HepG2 (cell line): ENCODE measurements around the gene SDK1. TPM values are rescaled to one million over a fixed set of nuclear protein-coding genes. Genes with fewer than 3 reads are reported as not detected.

Experiments
- ATAC-seq: fragments of 200-7000 bp; cut with Tn5 transposase; 3 replicates; pipeline ENCODE4 v1.9.1; 2020; ENCODE audit warnings: mild to moderate bottlenecking, moderate library complexity
- BruUV-seq: library from RNA; stranded (reverse); fragments of 400-500 nt; replicated peaks from 2 replicates; lab custom pipeline; 2021; lab: Mats Ljungman, UMichigan
- CTCF ChIA-PET: fragments of 300-600 bp; formaldehyde crosslinking; extraction: SDS; loops from one replicate; lab custom pipeline; 2021; ENCODE audit warnings: low total read pairs, inconsistent platforms, low intra/inter-chr PET ratio; lab: Yijun Ruan, JAX
- POLR2A ChIA-PET: fragments of 350-600 bp; sonication (Branson Sonifier 250); formaldehyde crosslinking; loops from one replicate; lab custom pipeline; 2020; ENCODE audit warnings: antibody characterized with exemption, inconsistent platforms; lab: Yijun Ruan, JAX
- DNase-seq: peaks from one replicate; pipeline ENCODE4 v3.0.0-alpha.2; 2015; ENCODE audit warnings: low spot score
- FAIRE-seq: peaks from 3 replicates; lab custom pipeline; 2011; peaks lifted over from hg19 to GRCh38; lab: Jason Lieb, UNC
- H2AFZ ChIP-seq: one replicate; pipeline ENCODE4 v1.6.1; 2011; ENCODE audit warnings: low read length, inconsistent platforms
- H3K27ac ChIP-seq: fragments of 300-600 bp; 3 replicates; pipeline ENCODE4 v1.8.0; 2011; ENCODE audit warnings: mixed run types, mild to moderate bottlenecking, mixed read lengths, low read length, inconsistent platforms; ENCODE audit not compliant: insufficient read depth; ENCODE audit errors: extremely low read length
- H3K27me3 ChIP-seq, 2 experiments: fragments of 200-600 bp in 1 of 2; 2 replicates in 1 of 2; 3 replicates in 1 of 2; pipeline versions ENCODE4 v1.6.0 to v1.8.0; 2011; ENCODE audit warnings: low read length in 2 of 2, mild to moderate bottlenecking in 2 of 2, moderate library complexity in 2 of 2, inconsistent platforms in 1 of 2; ENCODE audit not compliant: insufficient read depth in 2 of 2, control insufficient read depth in 1 of 2
- H3K36me3 ChIP-seq, 2 experiments: fragments of 200-600 bp in 1 of 2; replicated peaks in 1 of 2; 2 replicates in 1 of 2; 3 replicates in 1 of 2; pipeline versions ENCODE4 v1.5.1 to v1.8.0; 2011; ENCODE audit warnings: low read length in 2 of 2, inconsistent platforms in 1 of 2; ENCODE audit not compliant: insufficient read depth in 2 of 2, control insufficient read depth in 1 of 2
- H3K4me1 ChIP-seq: 2 replicates; pipeline ENCODE4 v1.5.1; 2012; ENCODE audit warnings: low read length, inconsistent platforms; ENCODE audit not compliant: insufficient read depth
- H3K4me2 ChIP-seq: 2 replicates; pipeline ENCODE4 v1.6.0; 2011; ENCODE audit warnings: low read depth, low read length, inconsistent platforms
- H3K4me3 ChIP-seq, 3 experiments: fragments of 200-600 bp in 1 of 3; sonication (generic), shearing (Covaris generic) in 1 of 3; replicated peaks in 1 of 3; 2 replicates each; pipeline ENCODE4 v1.5.1; 2011 to 2016; ENCODE audit warnings: low read length in 3 of 3, inconsistent platforms in 2 of 3, low read depth in 2 of 3, mild to moderate bottlenecking in 2 of 3, control low read depth in 1 of 3, mixed read lengths in 1 of 3; ENCODE audit not compliant: insufficient read depth in 1 of 3
- H3K79me2 ChIP-seq: one replicate; pipeline ENCODE4 v1.6.1; 2011; ENCODE audit warnings: low read length, inconsistent platforms; ENCODE audit not compliant: insufficient read depth
- H3K9ac ChIP-seq: 2 replicates; pipeline ENCODE4 v1.6.0; 2011; ENCODE audit warnings: mild to moderate bottlenecking, low read depth, low read length, inconsistent platforms; ENCODE audit not compliant: insufficient read depth
- H3K9me3 ChIP-seq: 2 replicates; pipeline ENCODE4 v1.5.1; 2012; ENCODE audit warnings: mild to moderate bottlenecking, low read length
- H4K20me1 ChIP-seq: 2 replicates; pipeline ENCODE4 v1.6.0; 2011; ENCODE audit warnings: inconsistent platforms, mild to moderate bottlenecking, low read length, moderate library complexity; ENCODE audit not compliant: insufficient read depth
- DPF2 ChIP-seq: sonication (generic); formaldehyde crosslinking; IDR thresholded peaks from 2 replicates; pipeline ENCODE4 v1.4.0; 2020; ENCODE audit warnings: mild to moderate bottlenecking, low read depth, missing genetic modification reagents, borderline replicate concordance
- GMEB2 ChIP-seq: IDR thresholded peaks from 2 replicates; pipeline ENCODE4 v1.6.1; 2016; ENCODE audit warnings: missing biosample characterization, missing genetic modification reagents, low read depth
- HMGXB3 ChIP-seq: sonication (generic); formaldehyde crosslinking; IDR thresholded peaks from 2 replicates; pipeline ENCODE4 v1.4.0; 2020; ENCODE audit warnings: missing genetic modification reagents, borderline replicate concordance
- IRF1 ChIP-seq: sonication (generic); formaldehyde crosslinking; IDR thresholded peaks from 2 replicates; pipeline ENCODE4 v1.4.0; 2020; ENCODE audit warnings: low read depth, mild to moderate bottlenecking, missing genetic modification reagents
- MAF1 ChIP-seq: sonication (generic); formaldehyde crosslinking; IDR thresholded peaks from 2 replicates; pipeline ENCODE4 v1.5.0; 2020; ENCODE audit warnings: missing genetic modification reagents, borderline replicate concordance
- SIN3A ChIP-seq: IDR thresholded peaks from 2 replicates; pipeline ENCODE4 v1.6.1; 2011; ENCODE audit warnings: low read depth, mild to moderate bottlenecking, control low read depth, low read length, borderline replicate concordance
- TIGD3 ChIP-seq: sonication (generic); formaldehyde crosslinking; IDR thresholded peaks from 2 replicates; pipeline ENCODE4 v1.5.1; 2020; ENCODE audit warnings: mild to moderate bottlenecking, missing genetic modification reagents, borderline replicate concordance
- TMF1 ChIP-seq: sonication (generic); formaldehyde crosslinking; IDR thresholded peaks from 2 replicates; pipeline ENCODE4 v1.8.1; 2022; ENCODE audit warnings: low read depth, missing genetic modification reagents
- ZNF33B ChIP-seq: sonication (generic); formaldehyde crosslinking; IDR thresholded peaks from 2 replicates; pipeline ENCODE4 v1.5.1; 2020; ENCODE audit warnings: mild to moderate bottlenecking, missing genetic modification reagents
- ZNF503 ChIP-seq: sonication (generic); formaldehyde crosslinking; IDR thresholded peaks from 2 replicates; pipeline ENCODE4 v1.4.0; 2020; ENCODE audit warnings: missing genetic modification reagents
- ZNF510 ChIP-seq: sonication (generic); formaldehyde crosslinking; IDR thresholded peaks from 2 replicates; pipeline ENCODE4 v1.4.0; 2020; ENCODE audit warnings: low read depth, mild to moderate bottlenecking, missing genetic modification reagents
- ZNF550 ChIP-seq: sonication (generic); formaldehyde crosslinking; IDR thresholded peaks from 2 replicates; pipeline ENCODE4 v1.4.0; 2020; ENCODE audit warnings: mild to moderate bottlenecking, missing genetic modification reagents, borderline replicate concordance
- WGBS: methylation state at CpG from one replicate; pipeline ENCODE4 v1.1.6; 2017; ENCODE audit warnings: low lambda C conversion rate; 5-methylcytosine and 5-hydroxymethylcytosine counted together
- in situ Hi-C: cut with HindIII; loops from 2 replicates; pipeline ENCODE4 v1.10.0; 2017; ENCODE audit warnings: low pct_unique_long_range_greater_than_20kb; ENCODE audit not compliant: extremely low pct_ligation_motif_present
- intact Hi-C: fragments of 100-400 bp; cut with micrococcal nuclease; formaldehyde crosslinking; loops from one replicate; pipeline ENCODE4 v1.10.0; 2022; ENCODE audit not compliant: unreplicated experiment
- polyA plus RNA-seq, 8 experiments: library from polyadenylated mRNA; depleted of rRNA in 3 of 8; stranded (reverse) in 7 of 8; unstranded in 1 of 8; fragments of >200 nt; fragmentation: Illumina TruSeq in 4 of 8; extraction: Trizol in 4 of 8; gene quantifications; 2 replicates each; pipeline versions ENCODE4 v1.2.1 to v1.2.3, GENCODE V29; 2011 to 2016; ENCODE audit warnings: low read depth in 4 of 8, missing spikeins in 1 of 8, mixed read lengths in 1 of 8; ENCODE audit not compliant: insufficient read depth in 1 of 8
- total RNA-seq, 5 experiments: library from RNA; depleted of rRNA; stranded (reverse); fragments of >200 nt; fragmentation: Illumina TruSeq; extraction: Trizol; gene quantifications; 2 replicates each; pipeline ENCODE4 v1.2.3, GENCODE V29; 2016; ENCODE audit warnings: low read depth in 1 of 5

SDK1 gene
- total and polyA plus RNA-seq, 2 of the 13 experiments (the other 11 are each of a cell fraction or from before 2014, with no cell fraction given), result 0.35 to 2.4 TPM

GRCh38 chr7:3327099-3327498 is 26.0 kb downstream of the SDK1 start (continued):
- TF ChIP-seq HMGXB3 (CRISPR knock-in tag), result no peak
- TF ChIP-seq TMF1 (CRISPR knock-in tag), result no peak
- no peak for TF ChIP-seq ZNF510 (CRISPR knock-in tag)
- TF ChIP-seq MAF1 (CRISPR knock-in tag), result no peak
- no peak for TF ChIP-seq ZNF33B
- TF ChIP-seq GMEB2, result no peak
- TF ChIP-seq, all 625 proteins: peak for 0

GRCh38 chr7:3327655-3328054 is 26.6 kb downstream of the SDK1 start:
- Histone ChIP-seq H3K4me2 (no peak overlapping the region), H3K9ac (no peak overlapping the region), H2AFZ (no peak overlapping the region), H3K27me3 (no peaks in the 10 kb centered on the region), H3K4me1 (no peaks in the 10 kb centered on the region), H3K27ac (no peak overlapping the region), H3K9me3 (no peaks in the 10 kb centered on the region), H3K79me2 (no peaks in the 10 kb centered on the region), H3K4me3 (no peak overlapping the region), H3K36me3 (no peaks in the 10 kb centered on the region), H4K20me1 (no peaks in the 10 kb centered on the region)
- WGBS, result 96% methylated on average over 5 of the region's 5 CpGs
- no TSS peak for BruUV-seq
- intact Hi-C loops, result no loop called here
- ATAC-seq (no peak), DNase-seq (no peak), FAIRE-seq (no peak)
- in situ Hi-C loops, result no loop called here
- ChIA-PET CTCF (no interaction called here), POLR2A (no interaction called here)
- TF ChIP-seq DPF2 (CRISPR knock-in tag), result no peak
- no peak for TF ChIP-seq ZNF550 (CRISPR knock-in tag)
- no peak for TF ChIP-seq ZNF503 (CRISPR knock-in tag)
- TF ChIP-seq IRF1 (CRISPR knock-in tag), result no peak
- no peak for TF ChIP-seq SIN3A
- no peak for TF ChIP-seq TIGD3 (CRISPR knock-in tag)
